SK-MEL-5 (cell line): Measurements from ENCODE around the gene HSPB6. TPM values are rescaled to one million over a fixed set of nuclear protein-coding genes. Genes with fewer than 3 reads are reported as not detected.
A peak's percentile ranks its signal among the peaks of the same experiment; 100 is the strongest.

Experiments used
- DNase-seq: peaks from one replicate; pipeline ENCODE4 v3.0.0-alpha.2; 2016; ENCODE audit warnings: low read depth, low spot score
- in situ Hi-C: cut with HindIII; loops from 2 replicates; pipeline ENCODE4 v1.10.0; 2016; ENCODE audit warnings: low sequenced_read_pairs, high pct_unique_total_duplicates, low pct_unique_long_range_greater_than_20kb
- total RNA-seq: library from RNA; depleted of rRNA; stranded (reverse); fragments of >200 nt; shearing (Covaris generic); gene quantifications from 2 replicates; pipeline ENCODE4 v1.2.3, GENCODE V29; 2014

HSPB6 gene
- total RNA-seq, 1 experiment from 2014 or later, result not detected

DNA sequence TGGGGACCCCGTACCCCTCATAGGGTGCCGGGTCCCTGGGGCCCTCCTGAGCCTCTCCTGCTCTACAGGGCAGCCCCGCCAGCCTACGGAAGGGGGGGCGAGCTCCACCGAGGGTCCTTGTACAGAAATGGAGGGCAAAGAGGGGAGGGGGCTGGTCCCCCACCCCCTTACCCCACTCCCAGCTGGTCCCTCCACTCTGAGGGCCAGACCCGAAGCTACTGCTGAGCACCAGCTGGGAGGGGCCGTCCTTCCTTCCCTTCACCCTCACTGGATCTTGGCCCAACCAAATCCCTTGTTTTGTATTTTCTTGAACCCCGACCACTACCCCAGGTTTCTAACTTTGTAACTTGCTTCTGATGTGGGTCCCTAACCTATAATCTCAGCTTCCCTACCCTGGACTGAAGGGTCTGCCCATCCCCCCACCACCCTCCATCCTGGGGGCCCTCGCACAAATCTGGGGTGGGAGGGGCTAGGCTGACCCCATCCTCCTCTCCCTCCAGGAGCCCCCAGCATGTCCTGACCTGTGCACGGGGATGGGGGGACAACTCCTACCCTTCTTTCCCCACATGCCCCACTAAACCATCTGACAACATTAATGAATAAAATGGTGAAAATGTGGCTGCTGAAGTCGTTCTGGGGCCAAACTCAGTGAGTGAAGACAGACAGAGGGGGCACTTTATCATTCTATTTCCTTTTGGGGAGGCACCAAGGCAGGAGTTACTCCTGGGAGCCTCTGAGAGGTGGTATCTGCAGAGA lies 31.6 kb upstream of the HSPB6 start:
- in situ Hi-C loops, result no loop called here
- DNase-seq, result no peak

GRCh38 chr19:35787227-35787799 lies 30.5 kb upstream of the HSPB6 start:
- in situ Hi-C loops, result no loop called here
- DNase-seq, result no peak

DNA sequence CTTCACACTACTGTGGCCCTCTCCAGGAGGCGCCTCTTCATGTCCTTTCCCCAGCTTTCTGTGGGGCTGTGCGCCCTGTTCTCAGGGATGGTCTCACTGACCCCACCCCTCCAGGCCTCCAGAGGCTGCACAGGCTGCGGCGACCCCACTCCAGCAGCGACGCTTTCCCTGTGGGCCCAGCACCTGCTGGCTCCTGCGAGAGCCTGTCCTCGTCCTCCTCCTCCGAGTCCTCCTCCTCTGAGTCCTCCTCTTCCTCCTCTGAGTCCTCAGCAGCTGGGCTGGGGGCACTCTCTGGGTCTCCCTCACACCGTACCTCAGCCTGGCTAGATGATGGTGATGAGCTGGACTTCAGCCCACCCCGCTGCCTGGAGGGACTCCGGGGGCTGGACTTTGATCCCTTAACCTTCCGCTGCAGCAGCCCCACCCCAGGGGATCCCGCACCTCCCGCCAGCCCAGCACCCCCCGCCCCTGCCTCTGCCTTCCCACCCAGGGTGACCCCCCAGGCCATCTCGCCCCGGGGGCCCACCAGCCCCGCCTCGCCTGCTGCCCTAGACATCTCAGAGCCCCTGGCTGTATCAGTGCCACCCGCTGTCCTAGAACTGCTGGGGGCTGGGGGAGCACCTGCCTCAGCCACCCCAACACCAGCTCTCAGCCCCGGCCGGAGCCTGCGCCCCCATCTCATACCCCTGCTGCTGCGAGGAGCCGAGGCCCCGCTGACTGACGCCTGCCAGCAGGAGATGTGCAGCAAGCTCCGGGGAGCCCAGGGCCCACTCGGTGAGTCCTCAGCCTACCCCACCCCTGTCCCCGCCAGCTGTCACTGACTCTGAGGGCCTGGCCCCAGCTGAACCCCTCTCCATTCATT lies 29.7 kb upstream of the HSPB6 start:
- DNase-seq, result no peak
- in situ Hi-C loops, result no loop called here

- in situ Hi-C loops, result no loop called here
- no peak for DNase-seq
Observed at GRCh38 chr19:35785339-35785627, 28.5 kb upstream of the HSPB6 start.

- in situ Hi-C loops, result no loop called here
- DNase-seq, result no peak
Observed at GRCh38 chr19:35784503-35785338, 27.9 kb upstream of the HSPB6 start.

- in situ Hi-C loops, result no loop called here
- no peak for DNase-seq
Observed at GRCh38 chr19:35783469-35784434, 26.9 kb upstream of the HSPB6 start.

DNA sequence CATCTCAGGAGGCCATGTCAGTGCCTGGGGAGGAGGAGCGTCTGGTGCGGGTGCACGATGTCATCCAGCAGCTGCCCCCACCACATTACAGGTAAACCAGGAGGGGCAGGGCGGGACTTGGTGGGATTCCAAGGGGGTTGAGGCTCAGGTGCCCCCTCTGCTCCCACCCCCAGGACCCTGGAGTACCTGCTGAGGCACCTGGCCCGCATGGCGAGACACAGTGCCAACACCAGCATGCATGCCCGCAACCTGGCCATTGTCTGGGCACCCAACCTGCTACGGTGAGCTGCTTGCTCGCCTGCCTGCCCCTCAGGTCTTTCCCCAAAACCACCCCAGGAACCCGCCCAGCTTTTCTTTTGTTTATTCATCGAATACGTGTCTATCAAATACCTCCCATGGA lies 25.8 kb upstream of the HSPB6 start:
- in situ Hi-C loops, result no loop called here
- DNase-seq, result no peak

DNA sequence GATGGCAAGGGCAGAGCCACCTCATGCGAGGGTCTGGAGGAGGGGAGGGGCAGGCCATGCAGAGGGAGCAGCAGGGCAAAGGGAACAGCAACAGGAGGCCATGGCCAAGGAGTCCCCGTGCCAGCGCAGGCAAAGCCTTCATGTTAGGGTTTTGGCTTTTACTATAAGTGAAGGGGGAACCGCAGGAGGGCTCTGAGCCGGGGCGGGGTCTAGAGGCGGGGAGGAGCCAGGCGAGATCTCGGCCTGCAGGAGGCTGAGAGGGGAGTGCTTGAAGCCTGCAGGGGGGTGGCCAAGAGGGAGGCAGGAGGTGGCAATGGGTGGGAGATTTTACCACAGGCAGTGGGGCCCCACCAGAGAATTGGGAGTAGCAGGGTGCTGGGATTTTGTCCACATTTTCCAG lies 24.8 kb upstream of the HSPB6 start:
- in situ Hi-C loops, result no loop called here
- no peak for DNase-seq

DNA sequence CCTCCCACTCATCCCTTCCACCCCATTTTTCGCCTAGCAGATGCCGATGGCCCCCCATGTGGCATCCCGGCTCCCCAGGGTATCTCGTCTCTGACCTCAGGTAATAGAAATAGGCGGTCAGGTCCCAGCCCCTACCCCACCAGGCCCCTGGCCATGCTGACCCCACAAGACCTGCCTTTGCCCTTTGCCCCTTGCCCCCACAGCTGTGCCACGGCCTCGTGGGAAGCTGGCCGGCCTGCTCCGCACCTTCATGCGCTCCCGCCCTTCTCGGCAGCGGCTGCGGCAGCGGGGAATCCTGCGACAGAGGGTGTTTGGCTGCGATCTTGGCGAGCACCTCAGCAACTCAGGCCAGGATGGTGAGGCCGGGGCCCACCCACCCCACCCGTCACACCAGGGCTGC lies 23.9 kb upstream of the HSPB6 start:
- no peak for DNase-seq
- in situ Hi-C loops, result no loop called here

- DNase-seq, result no peak
- in situ Hi-C loops, result no loop called here
Observed at GRCh38 chr19:35780058-35780457, 23.2 kb upstream of the HSPB6 start.

DNA sequence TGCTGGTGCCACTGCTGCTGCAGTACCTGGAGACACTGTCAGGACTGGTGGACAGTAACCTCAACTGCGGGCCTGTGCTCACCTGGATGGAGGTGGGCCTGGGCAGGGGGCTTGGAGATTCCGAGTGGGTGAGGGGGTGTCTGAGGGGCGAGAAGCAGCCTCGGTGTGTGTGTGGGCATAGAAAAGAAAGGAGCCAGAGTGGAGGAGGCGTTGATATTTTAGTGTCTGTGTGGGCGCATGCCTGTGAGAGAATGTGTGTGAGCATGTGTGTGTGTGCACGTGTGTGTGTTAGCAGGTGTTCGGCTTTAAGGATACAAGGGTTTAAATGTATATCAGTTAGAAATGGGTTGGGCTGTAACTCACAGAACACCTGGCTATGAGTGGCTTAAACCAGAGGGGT lies 22.2 kb upstream of the HSPB6 start:
- no peak for DNase-seq
- in situ Hi-C loops, result no loop called here

DNA sequence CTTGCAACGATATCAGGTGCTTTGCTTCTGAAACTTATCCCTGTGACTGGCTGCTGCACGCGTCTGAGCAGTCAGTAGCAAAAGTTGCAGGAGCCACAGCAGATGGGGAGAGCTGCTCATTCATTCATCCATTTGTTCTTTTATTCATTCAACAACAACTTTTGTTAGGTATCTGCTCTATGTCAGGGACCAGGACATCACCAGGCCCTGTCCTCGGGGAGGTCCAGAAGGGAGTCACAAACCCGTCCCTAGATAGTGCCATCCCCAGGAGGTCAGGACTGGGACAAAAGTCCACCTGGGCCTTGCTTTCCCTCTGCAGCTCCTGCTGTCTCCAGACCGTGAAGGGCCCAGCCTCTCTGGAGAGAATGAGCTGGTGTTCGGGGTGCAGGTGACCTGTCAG lies 21.1 kb upstream of the HSPB6 start:
- in situ Hi-C loops, result no loop called here
- no peak for DNase-seq

- no peak for DNase-seq
Observed at GRCh38 chr19:35777086-35777841, 20.4 kb upstream of the HSPB6 start.

GRCh38 chr19:35776102-35776788 lies 19.4 kb upstream of the HSPB6 start:
- in situ Hi-C loops, result no loop called here
- no peak for DNase-seq

More at GRCh38 chr19:35777086-35777841, 20.4 kb upstream of the HSPB6 start:
- in situ Hi-C loops, result no loop called here

- in situ Hi-C loops, result no loop called here
- peak; percentile 97 for DNase-seq
Observed at GRCh38 chr19:35775298-35776101, 18.7 kb upstream of the HSPB6 start, which contains the start of gene ARHGAP33. TSS of gene ARHGAP33 (plus strand) at chr19:35775564. CDS start at chr19:35775659, 95 bp downstream.
